Upper lobe of left lung (tissue), 6 donors: Measurements from ENCODE around the gene OSBPL7. TPM values are rescaled to one million over a fixed set of nuclear protein-coding genes. Genes with fewer than 3 reads are reported as not detected.
"Not testable (repeated sequence)": the region's sequence is repeated elsewhere in the genome, so short reads cannot be mapped to it uniquely, and the experiment has no call there.

Source experiments
- ATAC-seq, 2 donors: fragments of 200-7000 bp; cut with Tn5 transposase; one replicate each; pipeline ENCODE4 v1.9.1; 2022; ENCODE audit warnings: mild to moderate bottlenecking in 2 of 2, moderate library complexity in 2 of 2; ENCODE audit not compliant: low FRiP score in 2 of 2
- DNase-seq, 2 donors: peaks; one replicate each; pipeline ENCODE4 v3.0.0-alpha.2; 2019 to 2020
- H3K27ac ChIP-seq, 4 donors: fragments of 200-600 bp; sonication (generic); one replicate each; pipeline ENCODE4 v1.5.1; 2016 to 2019
- H3K27me3 ChIP-seq, 4 donors: fragments of 200-600 bp; sonication (generic); one replicate each; pipeline ENCODE4 v1.5.1; 2017 to 2019
- H3K36me3 ChIP-seq, 4 donors: fragments of 200-600 bp; sonication (generic); one replicate each; pipeline ENCODE4 v1.5.1; 2016 to 2019
- H3K4me1 ChIP-seq, 4 donors: fragments of 200-600 bp; sonication (generic); one replicate each; pipeline ENCODE4 v1.5.1; 2018 to 2019
- H3K4me3 ChIP-seq, 4 donors: fragments of 200-600 bp; sonication (generic); one replicate each; pipeline ENCODE4 v1.5.1; 2017 to 2019; ENCODE audit warnings: mild to moderate bottlenecking in 2 of 4, moderate library complexity in 1 of 4
- H3K9me3 ChIP-seq, 4 donors: fragments of 200-600 bp; sonication (generic); one replicate each; pipeline ENCODE4 v1.5.1; 2018 to 2019
- EP300 ChIP-seq, 4 donors: sonication (generic); formaldehyde crosslinking; IDR thresholded peaks; one replicate each; pipeline ENCODE4 v1.5.1; 2017; ENCODE audit warnings: antibody characterized with exemption in 4 of 4, control low read depth in 2 of 4
- POLR2A ChIP-seq, 4 donors: fragments of 450-650 bp; IDR thresholded peaks; one replicate each; pipeline ENCODE4 v1.5.1; 2016 to 2017; ENCODE audit warnings: antibody characterized with exemption in 4 of 4, mild to moderate bottlenecking in 2 of 4
- POLR2AphosphoS5 ChIP-seq, 2 donors: sonication (generic); formaldehyde crosslinking; IDR thresholded peaks; one replicate each; pipeline ENCODE4 v1.5.1; 2017; ENCODE audit warnings: antibody characterized with exemption in 2 of 2
- WGBS, 2 donors: methylation state at CpG; one replicate each; pipeline ENCODE4 v1.1.5; 2017 to 2018; 5-methylcytosine and 5-hydroxymethylcytosine counted together
- total RNA-seq, 6 donors: library from RNA; depleted of rRNA in 4 of 6; stranded (reverse); fragments of >200 nt in 4 of 6; gene quantifications; one replicate each; pipeline versions ENCODE4 v1.1.0 to v1.2.1, GENCODE V29; 2016 to 2021
- TF ChIP-seq, protein P1 (sequence below), 6 experiments: fragments of 450-650 bp in 4 of 6; fragments of 200-600 bp in 2 of 6; sonication (generic) in 2 of 6; IDR thresholded peaks; one replicate each; pipeline ENCODE4 v1.5.1; 2016 to 2019; ENCODE audit warnings: antibody characterized with exemption in 6 of 6
- donor health status: DM: no; HTN: no; CAD: no; lungs with moderate emphysema.
- donor health status: DM: no; HTN: yes; CAD: no; lungs with severe emphysema.

The OSBPL7 gene
- total RNA-seq, 6 donors from 2014 or later = 10.7 to 44.0 (median 19.3) TPM

DNA sequence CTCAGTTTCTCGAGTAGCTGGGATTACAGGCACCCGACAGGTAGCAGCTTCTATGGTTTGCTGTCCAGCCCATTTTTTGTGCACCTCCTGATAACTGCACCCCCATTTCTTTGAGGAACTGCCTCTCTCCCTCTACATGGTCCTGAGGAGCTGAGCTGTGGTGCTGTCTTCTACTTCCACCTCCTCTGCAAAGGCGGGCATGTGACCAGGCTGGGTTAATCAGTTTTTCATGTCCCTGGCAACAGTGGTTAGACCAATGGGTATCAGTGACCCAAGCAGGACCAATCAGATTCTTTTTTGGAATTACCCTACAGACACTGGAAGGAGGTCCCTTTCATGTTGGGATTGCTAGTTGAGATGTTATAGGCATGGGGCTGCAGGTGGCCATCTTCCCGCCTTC lies 47.3 kb downstream of the OSBPL7 start:
- H3K27me3 ChIP-seq = peaks cover 0 to 10% (median 5%) of the 10 kb centered on the region in 4 donors
- H3K36me3 ChIP-seq = no peaks in the 10 kb centered on the region
- TF ChIP-seq POLR2A (IDR thresholded peaks at IDR 0.05) (no peak), POLR2AphosphoS5 (IDR thresholded peaks at IDR 0.05) (no peak), EP300 (IDR thresholded peaks at IDR 0.05) (no peak)
- TF ChIP-seq, protein P1, sequence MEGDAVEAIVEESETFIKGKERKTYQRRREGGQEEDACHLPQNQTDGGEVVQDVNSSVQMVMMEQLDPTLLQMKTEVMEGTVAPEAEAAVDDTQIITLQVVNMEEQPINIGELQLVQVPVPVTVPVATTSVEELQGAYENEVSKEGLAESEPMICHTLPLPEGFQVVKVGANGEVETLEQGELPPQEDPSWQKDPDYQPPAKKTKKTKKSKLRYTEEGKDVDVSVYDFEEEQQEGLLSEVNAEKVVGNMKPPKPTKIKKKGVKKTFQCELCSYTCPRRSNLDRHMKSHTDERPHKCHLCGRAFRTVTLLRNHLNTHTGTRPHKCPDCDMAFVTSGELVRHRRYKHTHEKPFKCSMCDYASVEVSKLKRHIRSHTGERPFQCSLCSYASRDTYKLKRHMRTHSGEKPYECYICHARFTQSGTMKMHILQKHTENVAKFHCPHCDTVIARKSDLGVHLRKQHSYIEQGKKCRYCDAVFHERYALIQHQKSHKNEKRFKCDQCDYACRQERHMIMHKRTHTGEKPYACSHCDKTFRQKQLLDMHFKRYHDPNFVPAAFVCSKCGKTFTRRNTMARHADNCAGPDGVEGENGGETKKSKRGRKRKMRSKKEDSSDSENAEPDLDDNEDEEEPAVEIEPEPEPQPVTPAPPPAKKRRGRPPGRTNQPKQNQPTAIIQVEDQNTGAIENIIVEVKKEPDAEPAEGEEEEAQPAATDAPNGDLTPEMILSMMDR (IDR thresholded peaks at IDR 0.05) = no peak
- no peaks in the 10 kb centered on the region for H3K4me1 ChIP-seq
- DNase-seq = no peak
- H3K4me3 ChIP-seq = no peak overlapping the region
- no peak for ATAC-seq
- WGBS, 2 donors = 70 to 74% methylated on average over 4 of the region's 4 CpGs
- H3K27ac ChIP-seq = no peak overlapping the region
- peaks cover 0 to 6% (median 0%) of the 10 kb centered on the region in 4 donors for H3K9me3 ChIP-seq

DNA sequence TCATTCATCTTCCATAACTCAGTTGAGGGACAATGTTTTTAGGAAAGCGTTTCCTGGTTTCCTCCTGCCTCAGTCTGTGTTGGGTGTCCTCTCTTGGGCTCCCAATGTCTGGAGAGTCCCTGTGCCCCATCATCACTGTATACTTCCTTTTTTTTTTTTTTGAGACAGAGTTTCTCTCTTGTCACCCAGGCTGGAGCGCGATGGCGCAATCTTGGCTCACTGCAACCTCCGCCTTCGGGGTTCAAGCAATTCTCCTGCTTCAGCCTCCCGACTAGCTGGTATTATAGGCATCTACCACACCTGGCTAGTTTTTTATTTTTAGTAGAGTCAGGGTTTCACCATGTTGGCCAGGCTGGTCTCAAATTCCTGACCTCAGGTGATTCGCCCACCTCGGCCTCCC lies 47.9 kb downstream of the OSBPL7 start:
- H3K4me3 ChIP-seq, DNase-seq, H3K9me3 ChIP-seq, H3K36me3 ChIP-seq, H3K27ac ChIP-seq, H3K4me1 ChIP-seq: not testable (repeated sequence)
- peak in 1 of 2 donors; percentile 34 for ATAC-seq
- H3K27me3 ChIP-seq = peaks cover 0 to 10% (median 5%) of the 10 kb centered on the region in 4 donors
- WGBS, 2 donors = 87 to 88% methylated on average over 9 of the region's 9 CpGs

DNA sequence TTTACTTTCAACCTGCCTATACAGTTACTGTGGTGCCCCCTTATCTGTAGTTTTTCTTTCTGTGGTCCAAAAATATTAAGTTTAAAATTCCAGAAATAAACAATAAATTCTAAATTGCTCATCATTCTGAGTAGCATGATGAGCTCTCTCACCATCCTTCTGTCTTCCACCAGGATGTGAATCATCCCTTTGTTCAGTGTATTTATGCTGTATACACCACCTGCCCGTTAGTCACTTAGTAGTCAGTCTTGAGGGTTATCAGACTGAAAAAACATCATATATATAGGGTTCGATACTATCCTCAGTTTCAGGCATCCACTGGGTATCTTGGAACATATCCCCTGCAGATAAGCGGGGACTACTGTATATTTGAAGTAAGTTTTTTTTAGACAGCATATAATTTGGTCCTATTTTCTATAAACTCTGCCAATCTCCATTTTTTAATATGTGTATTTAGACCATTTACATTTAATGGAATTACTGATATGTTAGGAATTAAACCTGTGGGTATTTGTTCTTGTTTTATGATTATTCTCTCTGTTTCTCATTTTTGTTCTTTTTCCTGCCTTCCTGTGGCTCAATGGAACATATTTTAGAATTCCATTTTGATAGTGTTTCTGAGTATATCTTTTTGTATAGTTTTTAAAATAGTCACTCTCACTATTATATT lies 57.5 kb downstream of the OSBPL7 start:
- Histone ChIP-seq H3K9me3 (peaks cover 0 to 15% (median 12%) of the 10 kb centered on the region in 4 donors), H3K36me3 (no peaks in the 10 kb centered on the region), H3K27me3 (no peaks in the 10 kb centered on the region), H3K4me1 (no peaks in the 10 kb centered on the region), H3K4me3 (no peak overlapping the region), H3K27ac (no peak overlapping the region)
- DNase-seq (no peak), ATAC-seq (no peak)
- no peak for TF ChIP-seq POLR2AphosphoS5 (IDR thresholded peaks at IDR 0.05)
- TF ChIP-seq POLR2A (IDR thresholded peaks at IDR 0.05) = no peak
- no peak for TF ChIP-seq EP300 (IDR thresholded peaks at IDR 0.05)
- TF ChIP-seq, protein P1 (IDR thresholded peaks at IDR 0.05) = no peak
- 81 to 84% methylated on average over 3 of the region's 3 CpGs for WGBS, 2 donors

DNA sequence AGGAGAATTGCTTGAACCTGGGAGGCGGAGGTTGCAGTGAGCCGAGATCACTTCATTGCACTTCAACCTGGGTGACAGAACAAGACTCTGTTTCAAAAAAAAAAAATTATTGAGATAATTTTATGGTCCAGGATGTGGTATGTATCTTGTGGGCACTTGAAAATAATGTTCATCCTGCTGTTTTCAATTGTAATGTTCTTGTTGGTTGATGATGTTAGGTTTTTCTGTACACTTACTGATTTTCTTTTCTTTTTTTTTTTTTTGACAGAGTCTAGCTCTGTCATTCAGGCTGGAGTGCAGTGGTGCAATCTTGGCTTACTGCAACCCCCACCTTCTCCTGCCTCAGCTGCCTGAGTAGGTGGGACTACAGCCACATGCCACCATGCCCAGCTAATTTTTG lies 58.9 kb downstream of the OSBPL7 start:
- no peak overlapping the region for H3K4me3 ChIP-seq
- no peaks in the 10 kb centered on the region for H3K27me3 ChIP-seq
- 82 to 89% methylated on average over 2 of the region's 2 CpGs for WGBS, 2 donors
- DNase-seq (no peak), ATAC-seq (no peak)
- TF ChIP-seq EP300 (IDR thresholded peaks at IDR 0.05) = no peak
- TF ChIP-seq, protein P1 (IDR thresholded peaks at IDR 0.05) = no peak
- no peak for TF ChIP-seq POLR2A (IDR thresholded peaks at IDR 0.05)
- no peak for TF ChIP-seq POLR2AphosphoS5 (IDR thresholded peaks at IDR 0.05)
- H3K9me3 ChIP-seq = peaks cover 0 to 15% (median 12%) of the 10 kb centered on the region in 4 donors
- no peaks in the 10 kb centered on the region for H3K36me3 ChIP-seq
- no peak overlapping the region for H3K27ac ChIP-seq
- no peaks in the 10 kb centered on the region for H3K4me1 ChIP-seq

DNA sequence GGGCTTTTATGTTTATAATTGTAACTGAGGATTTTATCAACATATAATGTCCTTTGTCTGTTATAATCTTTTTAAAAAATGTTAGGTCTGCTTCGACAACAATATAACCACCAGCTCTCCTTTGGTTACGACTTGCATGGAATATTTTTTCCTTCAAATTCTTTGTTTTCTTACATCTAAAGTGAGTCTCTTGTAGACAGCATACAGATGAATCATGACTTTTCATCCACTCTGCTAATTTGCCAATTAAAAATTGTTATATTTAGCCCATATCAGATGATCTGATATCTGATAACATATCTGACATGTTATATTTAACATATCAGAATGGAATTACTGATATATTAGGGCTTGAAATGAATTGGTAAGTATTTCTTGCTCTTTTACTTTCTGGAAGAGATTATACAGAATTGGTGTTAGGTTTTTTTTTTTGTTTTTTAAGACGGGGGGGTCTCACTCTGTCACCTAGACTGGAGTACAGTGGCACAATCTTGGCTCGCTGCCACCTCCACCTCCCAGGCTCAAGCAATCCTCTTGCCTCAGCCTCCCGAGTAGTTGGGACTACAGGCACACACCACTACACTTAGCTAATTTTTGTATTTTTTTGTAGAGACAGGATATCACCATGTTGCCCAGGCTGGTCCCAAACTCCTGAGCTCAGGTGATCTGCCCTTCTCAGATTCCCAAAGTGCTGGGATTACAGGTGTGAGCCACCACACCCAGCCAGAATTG lies 61.0 kb downstream of the OSBPL7 start:
- Histone ChIP-seq H3K36me3 (no peaks in the 10 kb centered on the region), H3K4me1 (no peaks in the 10 kb centered on the region), H3K27ac (no peak overlapping the region), H3K27me3 (no peaks in the 10 kb centered on the region), H3K9me3 (peaks cover 0 to 15% (median 12%) of the 10 kb centered on the region in 4 donors), H3K4me3 (no peak overlapping the region)
- WGBS, 2 donors = 74 to 83% methylated on average over 5 of the region's 5 CpGs
- ATAC-seq = no peak
- no peak for DNase-seq
- TF ChIP-seq POLR2A (IDR thresholded peaks at IDR 0.05) = no peak
- TF ChIP-seq, protein P1 (IDR thresholded peaks at IDR 0.05) = no peak
